ENCODE data around the gene RGS3. TPM values are rescaled to one million over a fixed set of nuclear protein-coding genes. Genes with fewer than 3 reads are reported as not detected.

RGS3 gene
- total and polyA plus RNA-seq, 2 of the 13 experiments (the other 11 are each of a cell fraction or from before 2014, with no cell fraction given): 17.1 to 28.8 TPM

DNA sequence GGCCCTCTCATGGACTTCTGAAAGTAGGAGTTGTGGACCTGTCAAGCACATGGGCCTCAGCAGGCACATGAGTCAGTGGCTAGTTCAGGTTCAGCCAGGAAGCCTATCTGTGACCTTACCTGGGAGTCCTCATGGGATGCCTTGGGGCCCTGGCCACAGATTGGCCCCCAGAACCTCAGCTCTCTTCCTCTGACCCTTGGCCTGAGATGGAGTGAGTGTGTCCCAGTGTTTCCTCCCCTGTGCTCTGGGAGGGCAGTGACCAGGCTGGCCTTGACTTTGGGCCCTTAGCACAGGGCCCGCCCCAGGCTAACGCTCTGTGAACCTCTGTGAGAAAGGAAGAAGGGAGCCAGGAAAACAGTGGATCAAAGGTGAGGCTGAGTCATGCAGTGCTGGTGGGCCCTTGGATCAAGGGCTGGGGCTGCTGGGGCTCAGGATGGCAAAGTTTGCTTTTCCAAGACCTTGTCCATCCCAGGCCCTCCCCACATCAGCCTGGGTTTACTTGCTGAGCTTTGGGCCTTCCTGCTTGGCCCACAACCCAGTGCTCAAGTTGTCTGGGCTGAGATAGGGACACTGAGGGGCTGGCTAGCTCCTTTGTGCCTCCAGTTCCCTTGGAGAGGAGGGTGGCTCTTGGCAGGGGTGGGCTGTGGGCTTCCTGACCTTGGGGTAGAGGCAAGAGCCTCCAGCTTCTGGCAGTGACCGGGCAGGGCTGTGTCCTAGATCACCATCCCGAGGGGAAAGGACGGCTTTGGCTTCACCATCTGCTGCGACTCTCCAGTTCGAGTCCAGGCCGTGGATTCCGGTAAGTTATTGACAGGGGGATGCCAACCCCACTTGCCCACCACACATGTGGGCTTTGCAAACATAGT is 41.4 kb downstream of the RGS3 start (continued):
- TF ChIP-seq, protein P1, sequence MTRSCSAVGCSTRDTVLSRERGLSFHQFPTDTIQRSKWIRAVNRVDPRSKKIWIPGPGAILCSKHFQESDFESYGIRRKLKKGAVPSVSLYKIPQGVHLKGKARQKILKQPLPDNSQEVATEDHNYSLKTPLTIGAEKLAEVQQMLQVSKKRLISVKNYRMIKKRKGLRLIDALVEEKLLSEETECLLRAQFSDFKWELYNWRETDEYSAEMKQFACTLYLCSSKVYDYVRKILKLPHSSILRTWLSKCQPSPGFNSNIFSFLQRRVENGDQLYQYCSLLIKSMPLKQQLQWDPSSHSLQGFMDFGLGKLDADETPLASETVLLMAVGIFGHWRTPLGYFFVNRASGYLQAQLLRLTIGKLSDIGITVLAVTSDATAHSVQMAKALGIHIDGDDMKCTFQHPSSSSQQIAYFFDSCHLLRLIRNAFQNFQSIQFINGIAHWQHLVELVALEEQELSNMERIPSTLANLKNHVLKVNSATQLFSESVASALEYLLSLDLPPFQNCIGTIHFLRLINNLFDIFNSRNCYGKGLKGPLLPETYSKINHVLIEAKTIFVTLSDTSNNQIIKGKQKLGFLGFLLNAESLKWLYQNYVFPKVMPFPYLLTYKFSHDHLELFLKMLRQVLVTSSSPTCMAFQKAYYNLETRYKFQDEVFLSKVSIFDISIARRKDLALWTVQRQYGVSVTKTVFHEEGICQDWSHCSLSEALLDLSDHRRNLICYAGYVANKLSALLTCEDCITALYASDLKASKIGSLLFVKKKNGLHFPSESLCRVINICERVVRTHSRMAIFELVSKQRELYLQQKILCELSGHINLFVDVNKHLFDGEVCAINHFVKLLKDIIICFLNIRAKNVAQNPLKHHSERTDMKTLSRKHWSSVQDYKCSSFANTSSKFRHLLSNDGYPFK (CRISPR knock-in tag; IDR thresholded peaks at IDR 0.05; ENCODE audit: borderline replicate concordance): peak; percentile 79
- TF ChIP-seq ZNF75D (CRISPR knock-in tag; IDR thresholded peaks at IDR 0.05; ENCODE audit: borderline replicate concordance) (no peak), MLLT10 (CRISPR knock-in tag; IDR thresholded peaks at IDR 0.05) (no peak), FOSL2 (CRISPR knock-in tag; IDR thresholded peaks at IDR 0.05) (peak; percentile 99), TRIM24 (CRISPR knock-in tag; IDR thresholded peaks at IDR 0.05) (peak; percentile 68; the same call in 1 of the 2 replicates)
- TF ChIP-seq, protein P2, sequence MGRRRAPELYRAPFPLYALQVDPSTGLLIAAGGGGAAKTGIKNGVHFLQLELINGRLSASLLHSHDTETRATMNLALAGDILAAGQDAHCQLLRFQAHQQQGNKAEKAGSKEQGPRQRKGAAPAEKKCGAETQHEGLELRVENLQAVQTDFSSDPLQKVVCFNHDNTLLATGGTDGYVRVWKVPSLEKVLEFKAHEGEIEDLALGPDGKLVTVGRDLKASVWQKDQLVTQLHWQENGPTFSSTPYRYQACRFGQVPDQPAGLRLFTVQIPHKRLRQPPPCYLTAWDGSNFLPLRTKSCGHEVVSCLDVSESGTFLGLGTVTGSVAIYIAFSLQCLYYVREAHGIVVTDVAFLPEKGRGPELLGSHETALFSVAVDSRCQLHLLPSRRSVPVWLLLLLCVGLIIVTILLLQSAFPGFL (CRISPR knock-in tag; IDR thresholded peaks at IDR 0.05): no peak
- TF ChIP-seq, protein P3, sequence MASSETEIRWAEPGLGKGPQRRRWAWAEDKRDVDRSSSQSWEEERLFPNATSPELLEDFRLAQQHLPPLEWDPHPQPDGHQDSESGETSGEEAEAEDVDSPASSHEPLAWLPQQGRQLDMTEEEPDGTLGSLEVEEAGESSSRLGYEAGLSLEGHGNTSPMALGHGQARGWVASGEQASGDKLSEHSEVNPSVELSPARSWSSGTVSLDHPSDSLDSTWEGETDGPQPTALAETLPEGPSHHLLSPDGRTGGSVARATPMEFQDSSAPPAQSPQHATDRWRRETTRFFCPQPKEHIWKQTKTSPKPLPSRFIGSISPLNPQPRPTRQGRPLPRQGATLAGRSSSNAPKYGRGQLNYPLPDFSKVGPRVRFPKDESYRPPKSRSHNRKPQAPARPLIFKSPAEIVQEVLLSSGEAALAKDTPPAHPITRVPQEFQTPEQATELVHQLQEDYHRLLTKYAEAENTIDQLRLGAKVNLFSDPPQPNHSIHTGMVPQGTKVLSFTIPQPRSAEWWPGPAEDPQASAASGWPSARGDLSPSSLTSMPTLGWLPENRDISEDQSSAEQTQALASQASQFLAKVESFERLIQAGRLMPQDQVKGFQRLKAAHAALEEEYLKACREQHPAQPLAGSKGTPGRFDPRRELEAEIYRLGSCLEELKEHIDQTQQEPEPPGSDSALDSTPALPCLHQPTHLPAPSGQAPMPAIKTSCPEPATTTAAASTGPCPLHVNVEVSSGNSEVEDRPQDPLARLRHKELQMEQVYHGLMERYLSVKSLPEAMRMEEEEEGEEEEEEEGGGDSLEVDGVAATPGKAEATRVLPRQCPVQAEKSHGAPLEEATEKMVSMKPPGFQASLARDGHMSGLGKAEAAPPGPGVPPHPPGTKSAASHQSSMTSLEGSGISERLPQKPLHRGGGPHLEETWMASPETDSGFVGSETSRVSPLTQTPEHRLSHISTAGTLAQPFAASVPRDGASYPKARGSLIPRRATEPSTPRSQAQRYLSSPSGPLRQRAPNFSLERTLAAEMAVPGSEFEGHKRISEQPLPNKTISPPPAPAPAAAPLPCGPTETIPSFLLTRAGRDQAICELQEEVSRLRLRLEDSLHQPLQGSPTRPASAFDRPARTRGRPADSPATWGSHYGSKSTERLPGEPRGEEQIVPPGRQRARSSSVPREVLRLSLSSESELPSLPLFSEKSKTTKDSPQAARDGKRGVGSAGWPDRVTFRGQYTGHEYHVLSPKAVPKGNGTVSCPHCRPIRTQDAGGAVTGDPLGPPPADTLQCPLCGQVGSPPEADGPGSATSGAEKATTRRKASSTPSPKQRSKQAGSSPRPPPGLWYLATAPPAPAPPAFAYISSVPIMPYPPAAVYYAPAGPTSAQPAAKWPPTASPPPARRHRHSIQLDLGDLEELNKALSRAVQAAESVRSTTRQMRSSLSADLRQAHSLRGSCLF (CRISPR knock-in tag; IDR thresholded peaks at IDR 0.05; ENCODE audit: borderline replicate concordance): peak; percentile 20; the same call in 1 of the 2 replicates
- TF ChIP-seq, protein P4, sequence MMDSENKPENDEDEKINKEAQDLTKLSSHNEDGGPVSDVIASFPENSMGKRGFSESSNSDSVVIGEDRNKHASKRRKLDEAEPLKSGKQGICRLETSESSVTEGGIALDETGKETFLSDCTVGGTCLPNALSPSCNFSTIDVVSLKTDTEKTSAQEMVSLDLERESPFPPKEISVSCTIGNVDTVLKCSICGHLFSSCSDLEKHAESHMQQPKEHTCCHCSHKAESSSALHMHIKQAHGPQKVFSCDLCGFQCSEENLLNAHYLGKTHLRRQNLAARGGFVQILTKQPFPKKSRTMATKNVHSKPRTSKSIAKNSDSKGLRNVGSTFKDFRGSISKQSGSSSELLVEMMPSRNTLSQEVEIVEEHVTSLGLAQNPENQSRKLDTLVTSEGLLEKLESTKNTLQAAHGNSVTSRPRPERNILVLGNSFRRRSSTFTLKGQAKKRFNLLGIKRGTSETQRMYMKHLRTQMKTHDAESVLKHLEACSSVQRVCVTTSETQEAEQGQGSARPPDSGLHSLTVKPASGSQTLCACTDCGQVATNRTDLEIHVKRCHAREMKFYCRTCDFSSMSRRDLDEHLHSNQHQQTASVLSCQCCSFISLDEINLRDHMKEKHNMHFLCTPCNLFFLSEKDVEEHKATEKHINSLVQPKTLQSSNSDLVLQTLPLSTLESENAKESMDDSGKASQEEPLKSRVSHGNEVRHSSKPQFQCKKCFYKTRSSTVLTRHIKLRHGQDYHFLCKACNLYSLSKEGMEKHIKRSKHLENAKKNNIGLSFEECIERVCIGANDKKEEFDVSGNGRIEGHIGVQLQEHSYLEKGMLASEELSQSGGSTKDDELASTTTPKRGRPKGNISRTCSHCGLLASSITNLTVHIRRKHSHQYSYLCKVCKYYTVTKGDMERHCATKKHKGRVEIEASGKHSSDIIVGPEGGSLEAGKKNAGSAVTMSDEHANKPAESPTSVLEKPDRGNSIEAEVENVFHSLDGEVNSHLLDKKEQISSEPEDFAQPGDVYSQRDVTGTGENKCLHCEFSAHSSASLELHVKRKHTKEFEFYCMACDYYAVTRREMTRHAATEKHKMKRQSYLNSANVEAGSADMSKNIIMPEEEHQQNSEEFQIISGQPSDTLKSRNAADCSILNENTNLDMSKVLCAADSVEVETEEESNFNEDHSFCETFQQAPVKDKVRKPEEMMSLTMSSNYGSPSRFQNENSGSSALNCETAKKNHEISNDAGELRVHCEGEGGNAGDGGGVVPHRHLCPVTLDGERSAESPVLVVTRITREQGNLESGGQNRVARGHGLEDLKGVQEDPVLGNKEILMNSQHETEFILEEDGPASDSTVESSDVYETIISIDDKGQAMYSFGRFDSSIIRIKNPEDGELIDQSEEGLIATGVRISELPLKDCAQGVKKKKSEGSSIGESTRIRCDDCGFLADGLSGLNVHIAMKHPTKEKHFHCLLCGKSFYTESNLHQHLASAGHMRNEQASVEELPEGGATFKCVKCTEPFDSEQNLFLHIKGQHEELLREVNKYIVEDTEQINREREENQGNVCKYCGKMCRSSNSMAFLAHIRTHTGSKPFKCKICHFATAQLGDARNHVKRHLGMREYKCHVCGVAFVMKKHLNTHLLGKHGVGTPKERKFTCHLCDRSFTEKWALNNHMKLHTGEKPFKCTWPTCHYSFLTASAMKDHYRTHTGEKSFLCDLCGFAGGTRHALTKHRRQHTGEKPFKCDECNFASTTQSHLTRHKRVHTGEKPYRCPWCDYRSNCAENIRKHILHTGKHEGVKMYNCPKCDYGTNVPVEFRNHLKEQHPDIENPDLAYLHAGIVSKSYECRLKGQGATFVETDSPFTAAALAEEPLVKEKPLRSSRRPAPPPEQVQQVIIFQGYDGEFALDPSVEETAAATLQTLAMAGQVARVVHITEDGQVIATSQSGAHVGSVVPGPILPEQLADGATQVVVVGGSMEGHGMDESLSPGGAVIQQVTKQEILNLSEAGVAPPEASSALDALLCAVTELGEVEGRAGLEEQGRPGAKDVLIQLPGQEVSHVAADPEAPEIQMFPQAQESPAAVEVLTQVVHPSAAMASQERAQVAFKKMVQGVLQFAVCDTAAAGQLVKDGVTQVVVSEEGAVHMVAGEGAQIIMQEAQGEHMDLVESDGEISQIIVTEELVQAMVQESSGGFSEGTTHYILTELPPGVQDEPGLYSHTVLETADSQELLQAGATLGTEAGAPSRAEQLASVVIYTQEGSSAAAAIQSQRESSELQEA (CRISPR knock-in tag; IDR thresholded peaks at IDR 0.05; ENCODE audit: not compliant biosample characterization): no peak
- TF ChIP-seq, protein P5, sequence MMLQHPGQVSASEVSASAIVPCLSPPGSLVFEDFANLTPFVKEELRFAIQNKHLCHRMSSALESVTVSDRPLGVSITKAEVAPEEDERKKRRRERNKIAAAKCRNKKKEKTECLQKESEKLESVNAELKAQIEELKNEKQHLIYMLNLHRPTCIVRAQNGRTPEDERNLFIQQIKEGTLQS (CRISPR knock-in tag; IDR thresholded peaks at IDR 0.05): peak; percentile 99
